T47D (cell line): ENCODE data around the gene PARK7.

ENCODE experiments used
- DNase-seq, 2 experiments: peaks; one replicate each; pipeline versions ENCODE4 v3.0.0 to v3.0.0-alpha.2; 2011 to 2012; ENCODE audit warnings: low read depth in 1 of 2, low spot score in 1 of 2
- JUND ChIP-seq: IDR thresholded peaks from 2 replicates; pipeline ENCODE4 v1.6.1; 2012; ENCODE audit warnings: low read depth
- in situ Hi-C: cut with HindIII; loops from 2 replicates; pipeline ENCODE4 v1.10.0; 2016; ENCODE audit warnings: low sequenced_read_pairs, low pct_unique_long_range_greater_than_20kb

Gene PARK7

DNA sequence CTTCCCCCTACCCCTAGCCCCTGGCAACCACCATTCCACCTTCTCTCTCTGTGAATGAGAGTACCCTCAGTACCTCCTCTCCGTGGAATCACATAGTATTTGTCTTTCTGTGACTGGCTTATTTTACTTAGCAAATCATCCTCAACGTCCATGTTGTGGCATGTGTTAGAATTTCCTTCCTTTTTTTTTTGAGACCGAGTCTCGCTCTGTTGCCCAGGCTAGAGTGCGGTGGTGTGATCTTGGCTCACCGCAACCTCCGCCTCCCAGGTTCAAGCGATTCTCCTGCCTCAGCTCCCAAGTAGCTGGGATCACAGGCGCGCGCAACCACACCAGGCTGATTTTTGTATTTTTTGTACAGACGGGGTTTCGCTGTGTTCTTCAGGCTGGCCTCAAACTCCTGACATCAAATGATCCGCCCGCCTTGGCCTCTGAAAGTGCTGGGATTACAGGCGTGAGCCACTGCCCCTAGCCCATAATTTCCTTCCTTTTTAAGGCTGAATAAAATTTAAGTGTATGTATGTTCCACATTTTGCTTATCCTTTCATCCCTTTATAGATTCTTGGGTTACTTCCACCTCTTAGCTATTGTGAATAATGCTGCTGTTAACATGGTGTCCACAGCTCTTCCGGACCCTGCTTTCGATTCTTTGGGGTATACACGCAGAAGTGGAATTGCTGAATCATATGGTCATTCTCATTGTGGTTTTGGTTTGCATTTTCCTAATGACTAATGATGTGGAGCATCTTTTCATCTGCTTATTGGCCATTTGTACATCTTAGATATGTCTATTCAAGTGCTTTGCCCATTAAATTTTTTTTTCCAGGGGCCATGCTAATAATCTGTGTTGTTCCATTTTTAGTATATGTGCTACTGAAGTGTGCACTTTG is 32.3 kb downstream of the PARK7 start:
- no peak for DNase-seq
- no peak for TF ChIP-seq JUND
- in situ Hi-C loops: no loop called here

GRCh38 chr1:7994827-7995226 is 33.3 kb downstream of the PARK7 start:
- no peak for DNase-seq
- TF ChIP-seq JUND: no peak
- in situ Hi-C loops: no loop called here

DNA sequence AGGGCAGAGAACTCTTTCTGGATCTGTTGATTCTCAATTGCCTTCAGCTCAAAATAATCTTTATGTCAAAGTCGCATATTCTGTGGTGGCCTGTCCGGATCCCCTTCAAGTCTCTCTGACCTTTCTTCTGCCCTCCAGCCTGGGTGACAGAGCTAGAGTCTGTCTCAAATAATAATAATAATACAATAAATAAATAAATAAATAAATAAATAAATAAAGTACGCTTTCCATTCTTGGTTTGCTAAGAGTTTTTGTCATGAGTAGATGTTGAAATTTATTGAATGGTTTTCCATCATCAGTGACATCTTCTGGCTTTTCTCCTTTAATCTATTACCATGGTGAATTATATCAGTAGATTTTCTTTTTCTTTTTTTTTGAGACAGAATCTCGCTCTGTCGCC is 33.9 kb downstream of the PARK7 start:
- no peak for TF ChIP-seq JUND
- in situ Hi-C loops: no loop called here
- DNase-seq: no peak

GRCh38 chr1:8002329-8002910 is 40.9 kb downstream of the PARK7 start:
- no peak for TF ChIP-seq JUND
- in situ Hi-C loops: no loop called here
- no peak for DNase-seq

GRCh38 chr1:8002921-8003320 is 41.4 kb downstream of the PARK7 start:
- no peak for DNase-seq
- in situ Hi-C loops: no loop called here
- TF ChIP-seq JUND: no peak

DNA sequence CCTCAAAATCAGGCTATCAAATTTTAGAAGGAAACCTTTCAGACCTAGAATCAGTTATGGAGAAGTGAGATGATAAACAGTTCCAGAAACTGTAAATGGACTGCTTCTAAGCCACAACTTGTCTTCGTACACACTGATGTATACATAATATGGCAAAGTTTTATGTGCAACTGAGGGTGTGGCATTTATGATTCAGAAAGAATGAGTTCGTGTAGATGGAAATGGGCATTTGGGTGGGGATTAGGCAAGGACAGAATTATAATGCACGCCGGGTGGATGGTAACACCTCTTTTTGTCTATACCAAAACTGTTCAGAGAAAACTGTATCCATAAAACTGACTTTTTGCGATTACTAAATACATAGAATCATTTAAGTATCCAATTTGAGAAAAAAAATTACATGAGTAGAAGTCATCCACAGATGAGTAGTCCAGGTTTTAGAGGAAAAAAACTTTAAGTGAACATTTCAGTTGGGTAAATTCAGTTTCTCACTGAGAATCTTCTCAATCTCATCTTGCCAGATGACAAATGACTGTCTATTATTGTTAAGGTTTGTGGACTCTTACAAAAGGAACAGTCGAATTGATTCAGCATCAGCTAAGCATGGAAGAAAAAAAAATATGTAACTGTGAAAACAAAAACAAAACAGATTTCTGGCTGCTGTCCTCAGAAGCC is 42.1 kb downstream of the PARK7 start:
- no peak for DNase-seq
- TF ChIP-seq JUND: no peak
- in situ Hi-C loops: no loop called here

GRCh38 chr1:8004113-8004802 is 42.7 kb downstream of the PARK7 start:
- in situ Hi-C loops: no loop called here
- no peak for DNase-seq
- no peak for TF ChIP-seq JUND

DNA sequence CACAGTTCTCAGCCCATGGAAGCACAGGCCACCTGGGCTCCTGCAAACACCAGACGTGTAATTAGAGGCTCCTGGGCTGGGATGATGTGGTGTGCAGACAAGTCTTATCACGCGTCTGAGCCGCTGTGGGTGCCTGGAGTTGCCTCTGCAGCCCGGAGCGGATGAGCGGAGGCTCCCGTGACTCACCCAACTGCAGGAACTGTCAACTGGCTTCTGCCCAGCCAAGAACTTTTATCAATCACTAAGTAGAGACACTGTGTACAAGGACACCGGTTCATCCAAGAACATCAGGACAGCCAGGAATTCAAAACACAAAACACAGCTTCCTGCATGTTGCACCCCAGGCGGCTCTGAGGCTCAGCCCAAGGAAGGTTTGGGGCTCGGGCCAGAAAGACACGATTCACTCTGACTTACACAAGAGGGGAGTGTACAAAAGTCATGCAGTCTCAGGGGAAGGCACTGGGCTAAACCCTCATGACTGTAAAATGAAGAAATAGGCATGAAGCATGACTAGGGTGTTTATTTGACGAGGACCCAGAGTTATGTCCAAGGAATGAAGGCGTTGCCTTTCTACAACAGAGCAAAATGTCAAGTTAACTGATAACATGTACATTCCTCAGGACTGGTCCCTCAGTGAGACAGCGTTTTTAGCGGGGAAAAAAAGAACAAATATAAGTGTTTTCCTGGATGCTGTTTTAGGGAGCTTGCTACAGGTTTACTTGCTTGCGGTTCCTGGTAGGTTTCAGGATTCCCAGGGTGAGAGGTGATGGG is 43.5 kb downstream of the PARK7 start:
- TF ChIP-seq JUND: no peak

DNA sequence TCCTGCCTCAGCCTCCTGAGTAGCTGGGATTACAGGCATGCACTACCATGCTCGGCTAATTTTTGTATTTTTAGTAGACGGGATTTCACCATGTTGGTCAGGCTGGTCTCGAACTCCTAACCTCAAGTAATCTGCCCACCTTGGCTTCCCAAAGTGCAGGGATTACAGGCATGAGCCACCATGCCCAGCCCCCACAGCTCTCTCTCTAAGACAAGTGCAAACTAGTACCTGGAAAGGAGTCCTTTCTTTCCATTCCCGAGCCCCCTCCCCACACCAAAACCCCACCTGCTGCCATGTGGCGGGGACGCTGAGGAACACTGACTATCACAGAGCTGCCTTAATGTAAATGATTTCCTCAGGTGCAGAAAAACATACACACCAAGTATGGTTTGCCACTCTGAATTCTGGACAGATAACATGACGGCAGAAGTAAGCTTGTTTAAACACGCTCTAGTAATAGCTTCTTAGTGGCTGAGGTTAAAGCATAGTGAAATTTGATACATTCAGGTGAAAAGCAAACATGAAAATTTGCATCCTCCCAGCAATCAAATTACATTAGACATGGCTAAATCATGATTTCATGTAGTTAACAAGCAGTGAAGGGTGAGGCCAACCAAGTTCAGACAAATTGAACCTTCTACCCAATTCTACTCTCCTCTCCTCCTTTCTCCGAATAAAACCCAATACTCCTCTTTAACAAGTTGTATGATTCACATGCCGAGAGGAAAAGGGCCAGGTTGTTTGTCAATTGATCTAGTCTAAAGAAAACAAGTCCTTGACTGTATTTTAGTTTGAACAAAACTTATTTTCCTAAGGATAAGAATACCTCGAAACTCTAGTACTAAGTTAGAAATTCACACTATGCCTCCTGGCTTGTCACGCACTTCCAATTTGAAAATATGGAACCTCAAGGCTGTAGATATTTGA is 44.8 kb downstream of the PARK7 start:
- DNase-seq: no peak
- in situ Hi-C loops: no loop called here
- no peak for TF ChIP-seq JUND

More for the DNA sequence above, 43.5 kb downstream of the PARK7 start:
- DNase-seq: no peak
- in situ Hi-C loops: no loop called here

DNA sequence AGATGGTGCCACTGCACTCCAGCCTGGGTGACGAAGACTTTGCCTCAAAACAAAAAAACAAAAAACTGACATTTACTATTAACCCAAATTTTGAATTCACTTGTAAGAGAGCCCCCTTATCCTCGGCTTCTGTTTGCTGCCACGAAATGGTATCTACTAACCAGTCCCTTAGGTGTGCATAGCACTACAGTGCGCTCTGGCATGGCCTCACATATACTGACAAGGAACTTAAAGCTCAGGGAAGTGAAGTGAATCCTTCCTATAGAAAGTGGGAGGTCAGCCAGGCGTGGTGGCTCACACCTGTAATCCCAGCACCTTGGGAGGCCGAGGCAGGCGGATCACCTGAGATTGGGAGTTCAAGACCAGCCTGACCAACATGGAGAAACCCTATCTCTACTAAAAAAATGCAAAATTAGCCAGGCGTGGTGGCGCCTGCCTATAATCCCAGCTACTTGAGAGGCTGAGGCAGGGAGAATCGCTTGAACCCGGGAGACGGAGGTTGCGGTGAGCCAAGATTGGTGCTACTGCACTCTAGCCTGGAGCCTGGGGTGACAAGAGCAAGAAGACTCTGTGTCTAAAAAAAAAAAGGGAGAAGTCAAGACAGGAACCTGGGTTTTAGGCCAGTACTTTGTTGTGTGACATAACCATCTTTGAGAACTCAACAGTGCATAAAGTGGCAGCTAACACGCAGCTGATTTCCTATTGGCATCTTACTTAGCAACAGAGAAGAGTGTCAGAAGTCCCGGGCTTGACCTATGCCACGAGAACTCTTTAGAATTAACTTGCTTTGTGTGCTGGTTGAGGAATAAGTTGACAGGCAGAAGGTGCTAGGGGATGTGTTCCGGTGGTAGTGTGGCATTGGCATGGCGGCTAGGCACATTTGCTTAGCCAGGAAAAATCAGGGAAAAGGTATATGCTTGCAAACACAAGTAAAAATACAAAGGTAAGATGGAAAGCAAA is 47.8 kb downstream of the PARK7 start:
- DNase-seq: no peak
- TF ChIP-seq JUND: no peak
- in situ Hi-C loops: no loop called here
